Natural killer cell (primary cell): Measurements from ENCODE around the gene TMEM203. TPM values are rescaled to one million over a fixed set of nuclear protein-coding genes. Genes with fewer than 3 reads are reported as not detected.
A peak's percentile ranks its signal among the peaks of the same experiment; 100 is the strongest.

ENCODE experiments used
- ATAC-seq, 3 donors: fragments of 150-1000 bp in 2 of 3; fragments of 200-7000 bp in 1 of 3; cut with Tn5 transposase; 1 replicate in 1 of 3; 2 replicates in 2 of 3; pipeline ENCODE4 v1.10.0; 2021; ENCODE audit warnings: mild to moderate bottlenecking in 2 of 3, moderate library complexity in 2 of 3
- DNase-seq, 2 donors: peaks; one replicate each; pipeline versions ENCODE4 v3.0.0 to v3.0.0-alpha.2; 2013 to 2021; ENCODE audit warnings: mixed read lengths in 1 of 2
- H3K27ac ChIP-seq: one replicate; pipeline ENCODE4 v1.5.1; 2013; ENCODE audit warnings: mild to moderate bottlenecking, low read length
- H3K27me3 ChIP-seq: one replicate; pipeline ENCODE4 v1.6.1; 2013; ENCODE audit warnings: low read length; ENCODE audit not compliant: control insufficient read depth, insufficient read depth
- H3K36me3 ChIP-seq: one replicate; pipeline ENCODE4 v1.6.1; 2013; ENCODE audit warnings: low read length; ENCODE audit not compliant: control insufficient read depth, insufficient read depth
- H3K4me1 ChIP-seq: one replicate; pipeline ENCODE4 v1.6.1; 2013; ENCODE audit warnings: low read length; ENCODE audit not compliant: control insufficient read depth, insufficient read depth
- H3K4me3 ChIP-seq: one replicate; pipeline ENCODE4 v1.5.1; 2013; ENCODE audit warnings: low read length
- H3K9me3 ChIP-seq: one replicate; pipeline ENCODE4 v1.6.1; 2013; ENCODE audit warnings: low read length; ENCODE audit not compliant: control insufficient read depth, insufficient read depth
- H3K27ac Mint-ChIP-seq, 2 donors: one replicate each; pipeline ENCODE4 v1.8.0; 2022; ENCODE audit warnings: mild to moderate bottlenecking in 2 of 2, mixed read lengths in 2 of 2, moderate library complexity in 1 of 2
- H3K27me3 Mint-ChIP-seq, 2 donors: one replicate each; pipeline ENCODE4 v1.8.0; 2022; ENCODE audit warnings: low read depth in 2 of 2, mixed read lengths in 2 of 2
- H3K36me3 Mint-ChIP-seq: one replicate; pipeline ENCODE4 v1.8.0; 2022; ENCODE audit warnings: mixed read lengths
- H3K4me1 Mint-ChIP-seq, 2 donors: one replicate each; pipeline ENCODE4 v1.8.0; 2022; ENCODE audit warnings: mixed read lengths in 2 of 2
- H3K4me3 Mint-ChIP-seq: one replicate; pipeline ENCODE4 v1.8.0; 2022; ENCODE audit warnings: mild to moderate bottlenecking, moderate library complexity, mixed read lengths
- H3K9me3 Mint-ChIP-seq, 2 donors: one replicate each; pipeline ENCODE4 v1.8.0; 2022; ENCODE audit warnings: mixed read lengths in 2 of 2
- CTCF ChIP-seq: fragments of 200-600 bp; IDR thresholded peaks from one replicate; pipeline ENCODE4 v1.8.0; 2022; ENCODE audit warnings: antibody characterized with exemption
- WGBS: methylation state at CpG from one replicate; pipeline ENCODE4 v1.1.7; 2013; ENCODE audit warnings: missing lambda C conversion rate; ENCODE audit not compliant: insufficient coverage; 5-methylcytosine and 5-hydroxymethylcytosine counted together
- intact Hi-C: fragments of 100-400 bp; cut with micrococcal nuclease; formaldehyde crosslinking; loops from one replicate; pipeline ENCODE4 v1.14.2; 2022
- total RNA-seq, 4 donors: library from RNA; stranded (reverse); fragments of 120-200 nt in 1 of 4; gene quantifications; one replicate each; pipeline versions ENCODE4 v1.2.3 to v1.2.4, GENCODE V29; 2013 to 2022

The TMEM203 gene
- total RNA-seq, 3 donors from 2014 or later (not counting 1 experiment from before 2014, with no cell fraction given): 22.1 to 30.5 (median 27.1) TPM

GRCh38 chr9:137236936-137237421 lies 31.5 kb upstream of the TMEM203 start:
- Mint-ChIP-seq H3K27ac (no peak overlapping the region), H3K27me3 (peaks cover 0 to 10% of the 10 kb centered on the region in 2 donors), H3K9me3 (no peaks in the 10 kb centered on the region), H3K4me1 (peaks cover 5 to 23% of the 10 kb centered on the region in 2 donors), H3K36me3 (no peaks in the 10 kb centered on the region), H3K4me3 (no peak overlapping the region)
- no peaks in the 10 kb centered on the region for H3K27me3 ChIP-seq
- intact Hi-C loops: no loop called here
- 26% methylated on average over 11 of the region's 11 CpGs for WGBS
- H3K9me3 ChIP-seq: no peaks in the 10 kb centered on the region
- no peak for TF ChIP-seq CTCF
- H3K36me3 ChIP-seq: no peaks in the 10 kb centered on the region
- DNase-seq: no peak
- no peak for ATAC-seq
- peaks cover 57% of the 10 kb centered on the region for H3K4me1 ChIP-seq
- no peak overlapping the region for H3K27ac ChIP-seq
- no peak overlapping the region for H3K4me3 ChIP-seq

- no peak overlapping the region for H3K4me3 Mint-ChIP-seq
- Histone ChIP-seq H3K4me3 (no peak overlapping the region), H3K27me3 (no peaks in the 10 kb centered on the region), H3K9me3 (no peaks in the 10 kb centered on the region), H3K27ac (no peak overlapping the region), H3K4me1 (peaks cover 54% of the 10 kb centered on the region), H3K36me3 (no peaks in the 10 kb centered on the region)
- intact Hi-C loops: no loop called here
- ATAC-seq (peak; percentile 32 to 55 (median 49)), DNase-seq (peak; percentile 90 to 95)
- H3K27me3 Mint-ChIP-seq: peaks cover 0 to 10% of the 10 kb centered on the region in 2 donors
- no peak overlapping the region for H3K27ac Mint-ChIP-seq
- no peaks in the 10 kb centered on the region for H3K9me3 Mint-ChIP-seq
- peak; percentile 98 for TF ChIP-seq CTCF
- WGBS: 10% methylated on average over 31 of the region's 31 CpGs
- H3K36me3 Mint-ChIP-seq: no peaks in the 10 kb centered on the region
- peaks cover 4 to 23% of the 10 kb centered on the region in 2 donors for H3K4me1 Mint-ChIP-seq
These were observed 30.9 kb upstream of the TMEM203 start for GRCh38 chr9:137236238-137236935.

- Histone ChIP-seq H3K36me3 (no peaks in the 10 kb centered on the region), H3K27ac (no peak overlapping the region), H3K4me3 (no peak overlapping the region), H3K4me1 (peaks cover 54% of the 10 kb centered on the region), H3K27me3 (no peaks in the 10 kb centered on the region), H3K9me3 (no peaks in the 10 kb centered on the region)
- intact Hi-C loops: no loop called here
- ATAC-seq (no peak), DNase-seq (no peak)
- H3K9me3 Mint-ChIP-seq: no peaks in the 10 kb centered on the region
- peaks cover 0 to 6% of the 10 kb centered on the region in 2 donors for H3K27me3 Mint-ChIP-seq
- WGBS: 69% methylated on average over 35 of the region's 35 CpGs
- H3K4me3 Mint-ChIP-seq: no peak overlapping the region
- H3K4me1 Mint-ChIP-seq: peaks cover 0 to 17% of the 10 kb centered on the region in 2 donors
- H3K36me3 Mint-ChIP-seq: no peaks in the 10 kb centered on the region
- no peak overlapping the region for H3K27ac Mint-ChIP-seq
- TF ChIP-seq CTCF: no peak
These were observed 30.2 kb upstream of the TMEM203 start for GRCh38 chr9:137235424-137236237.
